GM19239 (cell line): ENCODE data around the gene ZNF564.
A peak's percentile ranks its signal among the peaks of the same experiment; 100 is the strongest.
"Not testable (repeated sequence)": the region's sequence is repeated elsewhere in the genome, so short reads cannot be mapped to it uniquely, and the experiment has no call there.

Experiments
- DNase-seq: peaks from one replicate; pipeline ENCODE4 v3.0.0; 2011; ENCODE audit warnings: low spot score; ENCODE audit not compliant: insufficient read length
- FAIRE-seq: peaks from 2 replicates; lab custom pipeline; 2011; peaks lifted over from hg19 to GRCh38; lab: Jason Lieb, UNC

The ZNF564 gene

DNA sequence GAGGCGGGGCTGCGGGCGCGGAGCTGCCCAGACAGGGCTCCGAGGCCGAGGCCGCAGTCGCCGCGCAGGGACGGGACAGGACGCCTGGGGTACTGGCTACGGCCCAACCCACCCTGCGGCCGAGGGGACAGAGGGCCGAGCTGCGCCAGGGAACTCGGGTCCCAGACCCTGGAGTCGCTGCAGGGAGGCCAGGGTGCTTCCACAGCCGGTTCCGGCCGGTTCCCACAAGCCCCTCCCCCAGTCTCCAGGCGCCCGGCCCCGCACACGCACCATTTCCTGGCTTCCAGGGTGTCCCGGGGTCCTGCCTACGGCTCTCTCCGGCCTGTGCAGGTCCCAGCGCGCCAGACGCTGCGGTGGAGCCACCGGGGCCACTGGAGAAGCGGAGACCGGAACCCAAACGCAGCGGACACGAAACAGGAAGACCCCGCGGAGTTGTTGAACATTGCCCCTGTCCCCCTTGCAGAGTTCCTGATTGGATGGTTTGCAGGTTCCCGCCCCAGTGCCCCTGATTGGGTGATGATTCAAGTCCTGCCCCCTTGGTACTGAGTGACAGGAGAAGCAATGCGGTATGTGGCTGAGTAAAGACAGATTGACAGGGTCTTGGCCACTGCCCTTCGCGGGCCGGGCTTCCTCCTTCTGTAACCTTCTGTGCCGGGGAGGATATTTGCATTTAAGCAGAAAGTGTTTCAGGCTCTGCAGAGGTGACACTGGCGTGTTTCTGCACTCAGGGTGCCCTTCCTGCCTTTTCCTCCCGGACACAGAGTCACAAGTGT, at the start of gene ZNF564:
Gene ZNF564, minus strand, starts transcription at position 423 of the 773 bp plus-strand sequence. Its CDS starts 150 bp downstream, at position 273.
- DNase-seq = peak; percentile 93
- FAIRE-seq = peak; percentile 99

DNA sequence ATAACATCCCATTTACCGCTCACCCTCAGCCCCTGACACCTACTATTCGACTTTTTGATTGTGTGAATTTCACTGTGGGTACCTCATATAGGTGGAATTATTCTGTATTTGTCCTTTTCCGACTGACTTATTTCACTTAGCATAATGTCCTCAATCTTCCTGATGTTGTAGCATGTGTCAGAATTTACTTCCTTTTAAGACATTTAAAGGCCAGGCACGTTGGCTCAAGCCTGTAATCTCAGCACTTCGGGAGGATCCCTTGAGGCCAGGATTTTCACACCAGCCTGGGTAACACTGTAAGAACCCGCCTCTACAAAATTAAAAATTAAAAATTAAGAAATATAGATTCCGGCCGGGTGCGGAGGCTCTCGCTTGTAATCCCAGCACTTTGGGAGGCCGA, 46.3 kb upstream of the ZNF564 start:
- FAIRE-seq (no peak), DNase-seq (no peak)

DNA sequence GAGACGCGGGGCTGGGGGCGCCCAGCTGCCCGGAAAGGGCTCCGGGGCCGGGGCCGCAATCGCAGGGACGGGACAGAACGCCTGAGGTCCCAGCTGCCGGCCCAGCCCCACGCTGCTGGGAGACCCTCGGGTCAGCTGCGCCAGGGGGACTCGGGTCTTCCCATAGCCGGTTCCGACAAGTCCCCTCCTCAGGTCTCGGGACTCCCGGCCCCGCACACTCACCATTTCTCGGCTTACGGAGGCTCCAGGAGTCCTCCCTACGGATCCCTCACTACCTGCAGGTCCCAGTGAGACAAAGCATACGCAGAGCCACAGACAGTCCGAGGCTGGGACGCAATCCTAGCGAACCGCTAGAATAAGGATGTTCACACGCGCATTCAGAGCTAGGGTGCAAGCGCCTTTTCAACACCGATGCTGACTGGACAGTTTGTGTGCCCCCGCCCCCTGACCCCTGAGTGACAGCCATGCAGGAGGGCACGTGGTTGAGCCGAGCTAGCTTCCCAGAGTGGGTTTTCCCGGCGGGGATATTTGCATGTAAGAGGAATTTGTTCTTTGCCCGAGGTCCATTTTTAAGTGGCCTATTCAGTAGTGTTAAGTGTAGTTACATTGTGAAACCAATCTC, 45.8 kb upstream of the ZNF564 start:
- FAIRE-seq (no peak), DNase-seq (no peak)

DNA sequence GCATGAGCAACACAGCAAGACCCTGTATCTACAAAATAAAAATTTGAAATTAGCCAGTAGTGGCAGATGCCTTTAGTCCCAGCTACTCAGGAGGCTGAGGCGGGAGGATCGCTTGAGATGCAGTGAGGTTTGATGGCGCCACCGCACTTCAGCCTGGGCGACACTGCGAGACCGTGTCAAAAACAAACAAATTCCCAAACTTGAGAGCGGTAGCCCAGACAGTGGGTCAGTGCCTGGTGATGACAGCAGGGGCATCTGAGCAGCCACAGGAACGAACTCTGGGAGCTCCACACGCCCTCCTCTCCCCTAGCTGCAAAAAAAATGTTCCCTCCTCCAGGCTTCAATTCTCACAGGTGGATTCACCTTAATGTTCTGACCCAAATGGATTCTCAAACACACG, 45.2 kb upstream of the ZNF564 start:
- DNase-seq (no peak), FAIRE-seq (no peak)

DNA sequence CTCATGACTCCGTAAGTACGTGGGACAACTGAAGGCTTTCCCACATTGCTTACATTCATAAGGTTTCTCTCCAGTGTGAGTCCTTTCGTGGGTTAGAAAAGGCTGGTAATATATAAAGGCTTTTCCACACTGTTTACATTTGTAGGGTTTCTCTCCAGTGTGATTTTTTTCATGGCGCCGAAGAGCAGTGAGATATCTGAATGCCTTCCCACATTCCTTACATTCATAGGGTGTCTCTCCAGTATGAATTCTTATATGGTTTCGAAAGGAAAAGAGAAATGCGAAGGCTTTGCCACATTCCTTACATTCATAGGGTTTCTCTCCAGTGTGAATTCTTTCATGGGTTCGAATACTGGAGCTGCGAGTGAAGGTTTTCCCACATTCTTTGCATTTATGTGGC, 29.8 kb upstream of the ZNF564 start:
- DNase-seq = no peak
- no peak for FAIRE-seq

DNA sequence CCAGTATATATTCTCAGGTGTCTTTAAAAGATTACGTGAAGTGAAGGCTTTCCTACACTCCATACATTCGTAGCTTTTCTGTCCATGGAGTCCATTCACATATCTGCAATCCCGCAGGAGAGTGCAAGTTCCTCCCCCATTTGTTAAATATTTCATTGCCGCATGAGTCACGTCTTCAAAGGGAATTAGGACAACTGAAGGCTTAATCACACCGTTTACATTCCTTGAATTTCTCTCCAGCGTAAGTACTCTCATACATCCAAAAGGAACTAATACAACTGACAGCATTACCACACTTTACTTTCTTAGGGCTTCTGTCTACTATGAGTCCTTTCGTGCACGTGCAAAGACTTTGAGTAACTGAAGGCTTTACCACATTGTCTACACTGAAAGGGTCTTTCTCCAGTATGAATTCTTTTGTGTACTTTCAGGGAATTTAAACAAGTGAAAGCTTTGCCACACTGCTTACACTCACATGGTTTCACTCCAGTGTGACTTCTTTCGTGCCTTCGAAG, 29.0 kb upstream of the ZNF564 start:
- DNase-seq = no peak
- no peak for FAIRE-seq

DNA sequence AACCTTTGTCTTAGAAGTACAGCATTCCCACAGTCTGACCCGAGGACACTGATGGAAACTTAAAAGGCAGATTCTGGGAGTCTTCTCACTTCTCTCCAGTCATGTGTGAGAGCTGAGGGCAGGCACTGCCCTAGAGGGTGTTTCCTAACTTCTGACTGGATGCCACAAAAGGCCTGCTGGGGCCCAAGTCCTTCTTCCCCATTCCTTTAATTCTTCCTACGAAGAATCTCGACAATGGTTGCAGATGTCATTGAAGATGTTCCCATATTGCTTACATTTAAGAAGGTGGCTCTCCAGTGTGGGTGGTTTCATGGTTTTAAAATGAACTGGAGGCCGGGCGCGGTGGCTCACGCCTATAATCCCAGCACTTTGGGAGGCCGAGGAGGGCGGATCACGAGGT, 27.4 kb upstream of the ZNF564 start:
- DNase-seq (no peak), FAIRE-seq (no peak)

DNA sequence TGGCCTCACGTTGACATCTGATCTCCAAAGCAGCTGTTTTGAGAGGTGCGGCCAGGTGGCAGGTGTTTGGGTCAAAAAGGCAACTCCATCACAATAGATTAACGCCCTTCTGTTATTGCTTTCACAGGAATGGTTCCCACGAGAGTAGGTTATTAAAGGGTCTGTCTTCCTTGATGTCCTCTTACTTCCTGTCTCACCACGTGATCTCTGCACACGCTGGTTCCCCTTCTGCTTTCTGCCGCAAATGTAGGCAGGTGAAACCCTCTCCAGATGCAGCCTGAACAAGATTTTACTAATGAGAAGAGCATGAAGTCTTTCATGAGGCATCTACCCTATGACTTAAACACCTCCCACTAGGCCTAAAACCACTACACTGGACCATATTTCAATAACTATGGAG, 22.8 kb upstream of the ZNF564 start:
- no peak for DNase-seq
- peak; percentile 83 for FAIRE-seq

DNA sequence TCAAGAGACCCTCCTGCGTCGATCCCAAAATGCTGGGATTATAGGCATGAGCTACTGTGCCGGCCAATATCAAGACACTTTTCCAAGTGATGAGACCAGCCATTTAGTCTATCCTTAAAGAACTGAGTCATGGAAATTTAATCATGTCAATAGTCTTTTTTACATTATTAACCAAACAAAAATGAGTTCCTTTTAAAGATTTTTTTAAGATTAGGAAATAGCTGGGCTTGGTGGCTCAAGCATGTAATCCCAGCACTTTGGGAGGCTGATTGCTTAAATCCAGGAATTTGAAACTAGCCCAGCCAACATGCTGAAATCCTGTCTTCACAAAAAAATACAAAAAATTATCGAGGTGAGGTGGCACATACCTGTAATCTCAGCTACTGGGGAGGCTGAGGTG, 16.7 kb upstream of the ZNF564 start:
- FAIRE-seq (no peak), DNase-seq (no peak)

DNA sequence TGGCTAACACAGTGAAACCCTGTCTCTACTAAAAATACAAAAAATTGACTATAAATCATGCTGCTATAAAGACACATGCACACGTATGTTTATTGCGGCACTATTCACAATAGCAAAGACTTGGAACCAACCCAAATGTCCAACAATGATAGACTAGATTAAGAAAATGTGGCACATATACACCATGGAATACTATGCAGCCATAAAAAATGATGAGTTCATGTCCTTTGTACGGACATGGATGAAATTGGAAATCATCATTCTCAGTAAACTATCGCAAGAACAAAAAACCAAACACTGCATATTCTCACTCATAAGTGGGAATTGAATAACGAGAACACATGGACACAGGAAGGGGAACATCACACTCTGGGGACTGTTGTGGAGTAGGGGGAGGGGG, 15.1 kb upstream of the ZNF564 start:
- FAIRE-seq, DNase-seq: not testable (repeated sequence)

DNA sequence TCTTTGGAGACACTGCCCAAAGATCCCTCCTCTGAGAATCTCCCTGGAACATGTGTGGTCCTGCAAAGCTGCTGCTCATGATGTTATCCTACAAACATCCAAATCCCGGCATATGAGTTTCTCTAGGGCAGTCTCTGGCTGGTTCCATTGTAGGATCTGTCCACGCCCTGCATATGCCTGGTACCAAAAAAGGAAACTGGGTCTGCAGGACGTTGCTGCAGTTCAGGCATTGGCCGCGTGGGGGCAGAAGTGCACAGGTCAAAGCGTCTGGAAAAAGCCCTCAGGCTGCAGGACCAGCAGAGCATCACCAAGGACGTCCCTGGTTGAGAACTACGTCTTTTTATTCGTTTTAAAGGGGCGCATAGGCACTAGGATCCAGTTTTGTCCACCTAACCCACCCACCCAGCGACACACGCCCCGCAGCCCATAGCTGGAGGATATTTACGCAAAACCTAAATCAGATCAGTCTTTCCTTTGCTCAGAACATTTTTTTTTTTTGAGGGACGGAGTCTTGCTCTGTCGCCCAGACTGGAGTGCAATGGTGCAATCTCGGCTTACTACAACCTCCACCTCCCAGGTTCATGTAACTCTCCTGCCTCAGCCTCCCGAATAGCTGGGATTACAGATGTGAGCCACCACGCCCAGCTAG, 12.9 kb upstream of the ZNF564 start:
- peak; percentile 96 for FAIRE-seq
- DNase-seq = peak; percentile 93

DNA sequence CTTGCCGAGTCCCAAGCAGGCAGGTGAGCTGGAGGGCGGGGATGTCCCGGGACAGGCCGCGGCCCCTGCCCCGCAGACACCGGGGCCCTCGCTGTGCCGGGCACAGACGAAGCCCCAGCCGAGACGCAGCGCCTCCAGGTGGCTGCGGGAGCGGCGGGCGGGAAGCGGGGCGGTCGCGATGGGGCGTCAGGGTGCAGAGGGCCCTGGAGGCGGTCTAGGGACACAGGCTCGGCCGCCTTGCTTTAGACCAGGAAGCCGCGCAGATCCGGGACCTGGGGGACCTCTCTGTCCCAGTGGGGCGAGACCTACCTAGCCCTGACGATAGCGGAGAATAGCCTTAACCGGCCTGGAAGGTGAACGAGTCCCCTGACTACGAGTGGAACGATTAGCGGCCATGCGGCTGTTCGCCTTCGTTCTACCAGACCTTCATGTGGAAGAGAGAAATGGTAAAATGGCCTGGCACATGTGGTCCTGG, 4.2 kb upstream of the ZNF564 start:
- DNase-seq (no peak), FAIRE-seq (no peak)

DNA sequence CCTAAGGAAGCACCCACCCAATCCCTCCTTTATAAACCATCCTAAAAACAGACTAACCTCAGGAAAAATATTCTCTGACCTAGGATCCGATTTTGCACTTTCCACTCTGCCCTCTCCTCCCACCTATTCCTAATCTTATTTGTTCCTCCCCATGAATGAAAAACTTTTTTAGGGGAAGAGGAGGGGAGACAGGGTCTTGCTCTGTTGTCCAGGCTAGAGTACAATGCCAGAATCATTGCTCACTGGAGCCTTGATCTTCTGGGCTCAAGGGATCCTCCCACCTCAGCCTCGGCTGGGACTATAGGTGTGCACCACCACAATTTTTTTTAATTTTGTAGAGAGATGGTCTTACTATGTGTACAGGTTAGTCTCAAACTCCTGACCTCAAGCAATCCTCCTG, 4.4 kb downstream of the ZNF564 start:
- DNase-seq (no peak), FAIRE-seq (no peak)

DNA sequence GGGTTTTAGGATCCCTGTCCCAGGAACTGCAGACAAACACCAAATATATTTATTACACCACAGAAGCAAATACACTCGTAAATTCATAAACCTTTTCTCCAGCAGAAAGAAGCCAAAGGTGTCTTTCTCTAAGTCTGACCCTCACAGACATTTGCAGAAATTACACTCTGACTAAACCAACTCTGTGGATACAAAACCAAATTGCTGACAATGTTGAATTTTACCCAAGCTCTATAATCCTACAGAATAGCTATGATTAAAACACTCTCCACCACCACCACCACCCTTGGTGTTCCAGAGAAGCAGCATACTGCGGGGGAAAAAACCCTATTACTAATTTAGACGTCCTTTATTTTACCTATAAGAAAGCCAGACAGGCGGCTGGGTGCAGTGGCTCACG, 5.2 kb downstream of the ZNF564 start:
- FAIRE-seq = no peak
- DNase-seq = no peak

DNA sequence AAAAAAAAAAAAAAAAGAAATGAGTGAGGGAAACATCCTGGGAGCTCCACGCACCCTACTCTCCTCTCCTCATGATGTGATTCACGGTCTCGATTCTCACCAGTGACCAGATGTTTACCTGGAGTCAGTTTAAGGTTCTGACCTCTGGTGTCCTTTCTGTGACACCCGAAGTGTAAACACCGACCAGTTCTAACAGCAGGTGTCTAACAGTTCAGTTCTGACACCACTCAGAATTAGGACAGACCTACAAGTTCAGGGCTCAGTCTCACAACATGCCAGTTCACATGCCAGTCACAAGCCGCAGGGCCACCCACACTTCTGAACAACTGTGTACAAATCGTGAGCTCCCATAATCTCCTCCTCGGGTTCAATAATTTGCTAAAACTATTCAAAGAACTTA, 6.0 kb downstream of the ZNF564 start:
- FAIRE-seq = no peak
- DNase-seq = no peak

DNA sequence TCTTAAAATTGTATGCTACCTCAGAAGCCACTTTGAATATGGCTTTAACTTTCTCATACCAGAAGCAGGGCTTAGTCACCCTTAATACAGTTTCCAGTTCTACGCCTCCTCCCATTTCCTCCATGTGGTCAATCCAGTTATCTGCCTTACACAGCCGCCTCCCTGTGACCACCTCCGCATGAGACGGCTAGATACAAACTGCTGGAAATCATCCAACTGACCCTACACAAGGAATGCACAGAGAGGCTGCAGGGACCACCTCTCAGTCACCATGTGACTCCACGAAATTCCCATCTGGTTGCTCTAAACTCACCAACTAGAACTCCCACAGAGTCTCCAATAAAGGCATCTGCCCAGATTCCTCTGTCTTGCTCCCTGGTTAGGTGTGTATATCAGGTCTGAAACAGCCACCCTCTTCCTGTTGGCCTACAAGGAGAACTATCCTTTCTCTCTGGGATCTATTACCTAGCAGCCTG, 6.8 kb downstream of the ZNF564 start:
- FAIRE-seq = no peak
- DNase-seq = no peak

DNA sequence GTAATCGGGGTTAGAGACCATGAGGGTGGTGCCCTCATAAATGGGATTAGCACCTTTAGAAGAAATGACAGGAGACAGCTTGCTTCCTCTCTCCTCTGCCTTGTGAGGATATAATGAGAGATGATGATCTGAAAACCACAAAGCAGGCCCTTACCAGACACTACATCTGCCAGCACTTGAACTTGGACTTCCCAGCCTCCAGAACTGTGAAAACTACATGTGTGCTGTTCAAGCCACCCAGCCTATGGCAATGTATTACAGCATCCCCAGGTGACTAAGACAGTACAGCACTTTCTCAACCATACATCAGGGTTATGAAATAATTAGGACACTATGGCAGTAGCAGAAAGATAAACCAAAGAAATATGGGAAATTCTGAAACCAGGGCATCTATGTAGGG, 7.4 kb downstream of the ZNF564 start:
- no peak for DNase-seq
- no peak for FAIRE-seq

DNA sequence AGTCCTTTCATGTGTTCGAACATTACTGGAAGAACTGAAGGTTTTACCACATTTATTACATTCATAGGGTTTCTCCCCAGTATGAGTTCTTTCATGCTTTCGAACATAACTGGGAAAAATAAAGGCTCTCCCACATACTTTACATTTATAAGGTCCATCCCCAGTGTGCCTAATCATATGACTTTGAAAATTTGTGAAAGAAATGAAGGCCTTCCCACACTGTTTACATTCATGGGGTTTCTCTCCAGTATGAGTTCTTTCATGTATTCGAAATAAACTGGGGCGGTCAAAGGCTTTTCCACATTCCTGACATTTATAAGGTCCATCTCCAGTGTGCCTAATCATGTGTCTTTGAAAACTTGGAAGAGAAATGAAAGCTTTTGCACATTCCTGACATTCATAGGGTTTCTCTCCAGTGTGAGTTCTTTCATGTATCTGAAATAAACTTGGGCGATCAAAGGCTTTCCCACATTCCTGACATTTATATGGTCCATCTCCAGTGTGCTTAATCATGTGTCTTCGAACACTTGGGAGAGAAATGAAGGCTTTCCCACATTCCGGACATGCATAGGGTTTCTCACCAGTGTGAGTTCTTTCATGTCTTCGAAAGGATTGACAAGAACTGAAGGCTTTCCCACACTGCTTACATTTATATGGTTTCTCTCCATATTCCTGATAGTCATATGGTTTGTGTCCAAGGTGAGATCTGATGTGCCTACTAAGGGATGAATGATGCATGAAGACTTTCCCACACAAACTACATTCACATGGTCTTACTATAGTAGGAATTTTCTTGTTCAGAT, 24.0 kb downstream of the ZNF564 start:
- FAIRE-seq (no peak), DNase-seq (no peak)

DNA sequence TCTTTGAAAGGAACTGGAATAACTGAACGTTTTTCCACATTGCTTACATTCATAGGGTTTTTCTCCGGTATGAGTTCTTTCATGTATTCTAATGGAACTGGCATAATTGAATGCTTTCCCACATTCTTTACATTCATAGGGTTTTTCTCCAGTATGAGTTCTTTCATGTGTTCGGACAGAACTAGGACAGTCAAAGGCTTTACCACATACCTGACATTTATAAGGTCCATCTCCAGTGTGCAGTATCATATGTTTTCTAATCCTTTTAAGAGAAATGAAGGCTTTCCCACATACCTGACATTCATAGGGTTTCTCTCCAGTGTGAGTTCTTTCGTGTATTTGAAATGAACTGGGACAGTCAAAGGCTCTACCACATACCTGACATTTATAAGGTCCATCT, 24.7 kb downstream of the ZNF564 start:
- FAIRE-seq (no peak), DNase-seq (no peak)

DNA sequence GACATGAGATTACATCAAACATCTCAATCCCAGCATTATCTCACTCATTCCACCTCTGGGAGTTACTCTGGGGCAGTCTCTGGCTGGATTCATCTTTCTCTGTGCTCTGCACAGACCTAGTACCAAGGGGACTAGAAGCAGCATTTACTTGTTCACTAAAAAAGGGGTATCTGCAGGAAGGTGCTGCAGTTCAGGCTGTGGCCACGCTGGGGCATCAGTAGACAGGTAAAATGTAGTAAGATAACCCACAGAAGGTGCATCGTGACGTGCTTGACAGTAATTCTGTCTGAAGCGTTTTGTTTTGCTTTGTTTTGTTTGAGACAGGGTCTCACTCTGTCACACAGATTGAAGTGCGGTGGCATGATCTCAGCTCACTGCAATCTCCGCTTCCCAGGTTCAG, 29.3 kb downstream of the ZNF564 start:
- DNase-seq (no peak), FAIRE-seq (no peak)
